ENCODE data around the gene SPACA4. TPM values are rescaled to one million over a fixed set of nuclear protein-coding genes. Genes with fewer than 3 reads are reported as not detected.

Gene SPACA4
- total and polyA plus RNA-seq, 2 of the 4 experiments (the other 2 are of a cell fraction) = not detected

DNA sequence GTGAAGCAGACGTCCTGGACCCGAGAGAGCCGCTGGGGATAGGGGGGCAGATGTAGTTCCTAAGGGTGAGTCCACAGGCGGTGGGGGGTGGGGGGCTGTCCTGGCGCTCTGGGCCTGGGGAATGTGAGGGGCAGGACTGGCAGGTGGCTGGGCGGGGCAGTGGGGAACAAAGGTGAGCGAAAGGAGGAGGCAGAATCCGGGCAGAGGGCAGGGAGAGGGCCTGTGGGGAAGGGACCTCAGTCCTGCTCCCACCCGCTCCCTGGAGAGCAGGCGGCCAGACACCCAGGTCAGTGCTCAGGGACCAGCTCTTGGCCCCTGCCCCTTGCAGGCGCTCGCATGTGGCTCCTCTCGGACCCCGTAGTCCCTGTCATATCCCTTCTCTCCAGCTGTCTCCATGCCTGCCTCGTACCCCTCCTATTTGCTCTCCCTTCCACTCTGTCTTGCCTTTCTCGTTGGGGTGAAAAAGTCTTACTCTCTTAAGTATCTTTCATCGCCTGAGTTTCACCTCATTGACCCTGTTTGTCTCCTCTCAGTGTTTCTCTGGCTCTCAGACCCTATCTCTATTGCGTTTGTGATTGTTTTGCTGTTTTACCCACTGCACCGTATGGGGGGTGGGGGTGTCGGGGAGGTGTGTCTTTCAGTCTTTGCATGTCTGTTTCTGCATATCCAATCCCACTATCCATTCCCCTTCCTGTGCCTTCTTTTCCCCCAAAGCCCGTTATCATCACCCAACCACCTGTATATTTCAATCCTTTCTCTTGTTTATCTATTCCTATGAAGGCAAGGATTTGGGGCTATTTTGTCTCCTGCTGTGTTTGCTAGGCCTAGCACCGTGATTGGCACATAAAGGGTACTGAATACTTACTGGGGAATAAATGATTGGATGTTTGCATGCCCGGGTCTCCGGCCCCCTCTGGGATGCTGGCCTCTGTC lies 18.5 kb downstream of the SPACA4 start:
- Histone ChIP-seq H2AFZ (replicated peaks; ENCODE audit: low read length, poor library complexity) (no peak overlapping the region), H4K8ac (ENCODE audit: low read depth in 2 of 2, low read length in 2 of 2) (no peak overlapping the region), H3K9me3 (ENCODE audit: control insufficient read depth, insufficient read depth, low read length) (no peaks in the 10 kb centered on the region), H3K4me1 (ENCODE audit: control insufficient read depth, insufficient read depth, low read length) (peaks cover 7% of the 10 kb centered on the region), H2BK15ac (ENCODE audit: low read depth, low read length) (no peak overlapping the region), H4K91ac (ENCODE audit: insufficient read depth, low read depth, low read length) (no peak overlapping the region), H3K9ac (ENCODE audit: low read depth, low read length) (peak overlapping the region; percentile 51; the same call in 1 of the 2 replicates), H3K36me3 (ENCODE audit: control insufficient read depth, insufficient read depth, low read length) (peaks cover 6% of the 10 kb centered on the region; the same call in 1 of the 2 replicates), H2BK120ac (ENCODE audit: low read depth, low read length) (no peak overlapping the region), H3K9me1 (ENCODE audit: insufficient read depth, low read length) (peaks cover 3% of the 10 kb centered on the region), H4K5ac (ENCODE audit: low read depth, low read length) (no peak overlapping the region), H2AK9ac (replicated peaks; ENCODE audit: low read depth, low read length, poor library complexity) (peak overlapping the region; percentile 94), H3K23ac (ENCODE audit: low read depth, low read length) (no peak overlapping the region), H2AK5ac (ENCODE audit: low read depth, low read length) (no peak overlapping the region), H3K56ac (ENCODE audit: extremely low read depth, insufficient read depth, low read length) (no peak overlapping the region), H3K18ac (ENCODE audit: low read depth, low read length) (no peak overlapping the region), H3K79me1 (ENCODE audit: low read depth in 1 of 2, low read length in 2 of 2) (peaks cover 8 to 29% of the 10 kb centered on the region in 2 experiments), H3K27me3 (ENCODE audit: control insufficient read depth, insufficient read depth, low read length) (no peaks in the 10 kb centered on the region), H3K4me3 (ENCODE audit: insufficient read depth, low read depth, low read length) (peak overlapping the region; percentile 49; the same call in 1 of the 2 replicates), H3K27ac (ENCODE audit: insufficient read depth, low read length) (peak overlapping the region; percentile 54; the same call in 1 of the 2 replicates), H3K4me2 (ENCODE audit: low read depth, low read length) (peak overlapping the region; percentile 40; the same call in 1 of the 2 replicates), H2BK5ac (ENCODE audit: low read depth, low read length, poor library complexity, severe bottlenecking) (no peak overlapping the region), H2BK20ac (ENCODE audit: low read depth, low read length) (no peak overlapping the region), H3K4ac (ENCODE audit: low read depth, low read length) (peak overlapping the region; percentile 34; the same call in 1 of the 2 replicates), H3K14ac (replicated peaks; ENCODE audit: low read depth, low read length) (no peak overlapping the region), H4K20me1 (ENCODE audit: insufficient read depth, low read length) (no peaks in the 10 kb centered on the region)
- DNase-seq (no peak), ATAC-seq (ENCODE audit: low read depth) (no peak)
- ChIA-PET POLR2A (ENCODE audit: unreplicated experiment) (no interaction called here), CTCF (no interaction called here)
- in situ Hi-C loops (cut with MboI; ENCODE audit: low sequenced_read_pairs) = no loop called here
- 48% methylated on average over 12 of the region's 24 CpGs; no CpG with 5 or more reads in 1 of the 2 experiments for WGBS, 2 experiments (ENCODE audit: extremely low coverage in 2 of 2, insufficient read length in 1 of 2)
- dilution Hi-C loops (cut with HindIII; ENCODE audit: low sequenced_read_pairs, unreplicated experiment) = no loop called here
- intact Hi-C loops (cut with micrococcal nuclease) = no loop called here
- BruUV-seq (replicated peaks) = no TSS peak
- TF ChIP-seq CTCF (conservative IDR thresholded peaks at IDR 0.05; ENCODE audit: low read depth, low read length) (no peak), RCOR1 (IDR thresholded peaks at IDR 0.05; ENCODE audit: insufficient replicate concordance, low read length) (no peak), RAD21 (IDR thresholded peaks at IDR 0.05; ENCODE audit: low read length) (no peak), CHD1 (IDR thresholded peaks at IDR 0.05; ENCODE audit: low read depth, low read length) (no peak), POLR2A (IDR thresholded peaks at IDR 0.05; ENCODE audit: low read depth, low read length) (no peak), BHLHE40 (IDR thresholded peaks at IDR 0.05; ENCODE audit: low read depth, low read length) (no peak), SMC3 (IDR thresholded peaks at IDR 0.05; ENCODE audit: low read depth, low read length) (no peak), CEBPB (IDR thresholded peaks at IDR 0.05; ENCODE audit: low read depth, low read length) (no peak), MXI1 (IDR thresholded peaks at IDR 0.05; ENCODE audit: borderline replicate concordance, low read depth, low read length) (no peak), NFE2L2 (IDR thresholded peaks at IDR 0.05; ENCODE audit: low read depth, low read length) (no peak), ELK1 (IDR thresholded peaks at IDR 0.05; ENCODE audit: borderline replicate concordance, low read depth, low read length) (no peak), MAZ (IDR thresholded peaks at IDR 0.05; ENCODE audit: borderline replicate concordance, low read depth, low read length) (no peak), RFX5 (IDR thresholded peaks at IDR 0.05; ENCODE audit: low read depth, low read length) (no peak)
- TF ChIP-seq, protein P1, sequence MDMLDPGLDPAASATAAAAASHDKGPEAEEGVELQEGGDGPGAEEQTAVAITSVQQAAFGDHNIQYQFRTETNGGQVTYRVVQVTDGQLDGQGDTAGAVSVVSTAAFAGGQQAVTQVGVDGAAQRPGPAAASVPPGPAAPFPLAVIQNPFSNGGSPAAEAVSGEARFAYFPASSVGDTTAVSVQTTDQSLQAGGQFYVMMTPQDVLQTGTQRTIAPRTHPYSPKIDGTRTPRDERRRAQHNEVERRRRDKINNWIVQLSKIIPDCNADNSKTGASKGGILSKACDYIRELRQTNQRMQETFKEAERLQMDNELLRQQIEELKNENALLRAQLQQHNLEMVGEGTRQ (IDR thresholded peaks at IDR 0.05; ENCODE audit: low read depth, low read length) = no peak
